ENCODE results near the gene SYT1. TPM values are rescaled to one million over a fixed set of nuclear protein-coding genes. Genes with fewer than 3 reads are reported as not detected.

Gene SYT1
- total RNA-seq, 1 donor from 2014 or later = 13.0 TPM

- Mint-ChIP-seq H3K9me3 (ENCODE audit: unreplicated experiment) (no peaks in the 10 kb centered on the region), H3K4me3 (ENCODE audit: unreplicated experiment) (no peak overlapping the region), H3K27me3 (ENCODE audit: unreplicated experiment) (no peaks in the 10 kb centered on the region), H3K4me1 (ENCODE audit: unreplicated experiment) (no peaks in the 10 kb centered on the region), H3K36me3 (ENCODE audit: low read depth, unreplicated experiment) (no peaks in the 10 kb centered on the region), H3K27ac (ENCODE audit: unreplicated experiment) (no peak overlapping the region)
- no peak for TF ChIP-seq CTCF (IDR thresholded peaks at IDR 0.05; ENCODE audit: unreplicated experiment)
- DNase-seq (ENCODE audit: low spot score) = no peak
Measured at GRCh38 chr12:78916845-78917480, 52.4 kb downstream of the SYT1 start.

GRCh38 chr12:78917513-78917912 is 52.9 kb downstream of the SYT1 start:
- no peak for TF ChIP-seq CTCF (IDR thresholded peaks at IDR 0.05; ENCODE audit: unreplicated experiment)
- Mint-ChIP-seq H3K27ac (ENCODE audit: unreplicated experiment) (no peak overlapping the region), H3K27me3 (ENCODE audit: unreplicated experiment) (no peaks in the 10 kb centered on the region), H3K36me3 (ENCODE audit: low read depth, unreplicated experiment) (no peaks in the 10 kb centered on the region), H3K4me1 (ENCODE audit: unreplicated experiment) (no peaks in the 10 kb centered on the region), H3K9me3 (ENCODE audit: unreplicated experiment) (no peaks in the 10 kb centered on the region), H3K4me3 (ENCODE audit: unreplicated experiment) (no peak overlapping the region)
- DNase-seq (ENCODE audit: low spot score) = no peak

GRCh38 chr12:78918268-78918667 is 53.7 kb downstream of the SYT1 start:
- Mint-ChIP-seq H3K27ac (ENCODE audit: unreplicated experiment) (no peak overlapping the region), H3K36me3 (ENCODE audit: low read depth, unreplicated experiment) (no peaks in the 10 kb centered on the region), H3K9me3 (ENCODE audit: unreplicated experiment) (no peaks in the 10 kb centered on the region), H3K4me3 (ENCODE audit: unreplicated experiment) (no peak overlapping the region), H3K27me3 (ENCODE audit: unreplicated experiment) (no peaks in the 10 kb centered on the region), H3K4me1 (ENCODE audit: unreplicated experiment) (no peaks in the 10 kb centered on the region)
- no peak for DNase-seq (ENCODE audit: low spot score)
- TF ChIP-seq CTCF (IDR thresholded peaks at IDR 0.05; ENCODE audit: unreplicated experiment) = no peak

- peaks cover 4% of the 10 kb centered on the region for H3K27me3 Mint-ChIP-seq (ENCODE audit: unreplicated experiment)
- H3K27ac Mint-ChIP-seq (ENCODE audit: unreplicated experiment) = no peak overlapping the region
- no peaks in the 10 kb centered on the region for H3K36me3 Mint-ChIP-seq (ENCODE audit: low read depth, unreplicated experiment)
- TF ChIP-seq CTCF (IDR thresholded peaks at IDR 0.05; ENCODE audit: unreplicated experiment) = no peak
- no peaks in the 10 kb centered on the region for H3K9me3 Mint-ChIP-seq (ENCODE audit: unreplicated experiment)
- no peaks in the 10 kb centered on the region for H3K4me1 Mint-ChIP-seq (ENCODE audit: unreplicated experiment)
- DNase-seq (ENCODE audit: low spot score) = no peak
- H3K4me3 Mint-ChIP-seq (ENCODE audit: unreplicated experiment) = no peak overlapping the region
Measured at GRCh38 chr12:78928200-78929074, 63.9 kb downstream of the SYT1 start.

- no peaks in the 10 kb centered on the region for H3K36me3 Mint-ChIP-seq (ENCODE audit: low read depth, unreplicated experiment)
- no peak overlapping the region for H3K4me3 Mint-ChIP-seq (ENCODE audit: unreplicated experiment)
- TF ChIP-seq CTCF (IDR thresholded peaks at IDR 0.05; ENCODE audit: unreplicated experiment) = no peak
- H3K9me3 Mint-ChIP-seq (ENCODE audit: unreplicated experiment) = no peaks in the 10 kb centered on the region
- no peak overlapping the region for H3K27ac Mint-ChIP-seq (ENCODE audit: unreplicated experiment)
- no peak for DNase-seq (ENCODE audit: low spot score)
- H3K27me3 Mint-ChIP-seq (ENCODE audit: unreplicated experiment) = peaks cover 2% of the 10 kb centered on the region
- no peaks in the 10 kb centered on the region for H3K4me1 Mint-ChIP-seq (ENCODE audit: unreplicated experiment)
Measured at GRCh38 chr12:78929075-78929418, 64.5 kb downstream of the SYT1 start.
